Vagina (tissue), 2 donors: ENCODE measurements around the gene SCFD2. TPM values are rescaled to one million over a fixed set of nuclear protein-coding genes. Genes with fewer than 3 reads are reported as not detected.

Source experiments
- DNase-seq, 2 donors: peaks; one replicate each; pipeline ENCODE4 v3.0.0-alpha.2; 2017; ENCODE audit errors: extremely low spot score in 2 of 2
- H3K27ac ChIP-seq: fragments of 200-600 bp; sonication (generic); one replicate; pipeline ENCODE4 v1.5.1; 2019
- H3K27me3 ChIP-seq: fragments of 200-600 bp; sonication (generic); one replicate; pipeline ENCODE4 v1.5.1; 2019
- H3K36me3 ChIP-seq, 2 donors: fragments of 200-600 bp; sonication (generic); one replicate each; pipeline ENCODE4 v1.5.1; 2017 to 2019
- H3K4me1 ChIP-seq: fragments of 200-600 bp; sonication (generic); one replicate; pipeline ENCODE4 v1.5.1; 2019
- H3K4me3 ChIP-seq, 2 donors: fragments of 200-600 bp; sonication (generic); 1 replicate in 1 of 2; 2 replicates in 1 of 2; pipeline ENCODE4 v1.5.1; 2016 to 2019
- H3K9me3 ChIP-seq: fragments of 200-600 bp; sonication (generic); one replicate; pipeline ENCODE4 v1.5.1; 2019
- POLR2A ChIP-seq, 2 donors: fragments of 450-650 bp; IDR thresholded peaks; one replicate each; pipeline ENCODE4 v1.6.1; 2017; ENCODE audit warnings: antibody characterized with exemption in 2 of 2, mild to moderate bottlenecking in 2 of 2, moderate library complexity in 2 of 2
- POLR2AphosphoS5 ChIP-seq, 2 donors: sonication (generic); formaldehyde crosslinking; IDR thresholded peaks; one replicate each; pipeline ENCODE4 v1.9.0; 2017; ENCODE audit warnings: antibody characterized with exemption in 2 of 2, mild to moderate bottlenecking in 2 of 2, low read depth in 1 of 2; ENCODE audit not compliant: insufficient read depth in 1 of 2
- intact Hi-C: fragments of 100-400 bp; cut with DNase I; formaldehyde crosslinking; loops from one replicate; pipeline ENCODE4 v1.15.1; 2023
- total RNA-seq: library from RNA; depleted of rRNA; stranded (reverse); fragments of >200 nt; gene quantifications from one replicate; pipeline ENCODE4 v1.2.3, GENCODE V29; 2016
- TF ChIP-seq, protein P1 (sequence below), 3 experiments: fragments of 450-650 bp in 2 of 3; fragments of 200-600 bp in 1 of 3; sonication (generic) in 1 of 3; IDR thresholded peaks; one replicate each; pipeline ENCODE4 v1.5.1; 2017 to 2019; ENCODE audit warnings: antibody characterized with exemption in 3 of 3, mild to moderate bottlenecking in 2 of 3, moderate library complexity in 2 of 3

SCFD2 gene
- total RNA-seq, 1 donor from 2014 or later: 33.1 TPM

DNA sequence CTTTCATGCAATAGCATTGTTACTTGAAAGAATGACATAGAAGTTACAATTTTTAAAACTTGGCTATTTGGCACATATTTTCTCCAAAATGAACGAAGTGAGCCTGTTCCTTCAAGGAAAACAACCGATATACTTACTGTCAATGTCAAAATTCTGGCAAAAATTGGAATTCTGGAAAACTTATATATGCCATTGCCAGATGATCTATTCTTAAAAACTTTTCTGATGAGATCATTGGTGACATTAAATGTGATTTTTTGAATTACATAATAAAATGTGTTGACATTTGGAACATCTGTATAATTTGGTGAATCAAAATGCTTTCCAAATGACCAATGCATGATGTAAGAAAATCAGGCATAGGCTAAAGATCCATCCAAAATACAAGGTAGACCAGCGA, 209.0 kb downstream of the SCFD2 start:
- TF ChIP-seq POLR2AphosphoS5 (IDR thresholded peaks at IDR 0.05; ENCODE audit: insufficient read depth in 1 of 2, low read depth in 1 of 2): no peak
- TF ChIP-seq, protein P1, sequence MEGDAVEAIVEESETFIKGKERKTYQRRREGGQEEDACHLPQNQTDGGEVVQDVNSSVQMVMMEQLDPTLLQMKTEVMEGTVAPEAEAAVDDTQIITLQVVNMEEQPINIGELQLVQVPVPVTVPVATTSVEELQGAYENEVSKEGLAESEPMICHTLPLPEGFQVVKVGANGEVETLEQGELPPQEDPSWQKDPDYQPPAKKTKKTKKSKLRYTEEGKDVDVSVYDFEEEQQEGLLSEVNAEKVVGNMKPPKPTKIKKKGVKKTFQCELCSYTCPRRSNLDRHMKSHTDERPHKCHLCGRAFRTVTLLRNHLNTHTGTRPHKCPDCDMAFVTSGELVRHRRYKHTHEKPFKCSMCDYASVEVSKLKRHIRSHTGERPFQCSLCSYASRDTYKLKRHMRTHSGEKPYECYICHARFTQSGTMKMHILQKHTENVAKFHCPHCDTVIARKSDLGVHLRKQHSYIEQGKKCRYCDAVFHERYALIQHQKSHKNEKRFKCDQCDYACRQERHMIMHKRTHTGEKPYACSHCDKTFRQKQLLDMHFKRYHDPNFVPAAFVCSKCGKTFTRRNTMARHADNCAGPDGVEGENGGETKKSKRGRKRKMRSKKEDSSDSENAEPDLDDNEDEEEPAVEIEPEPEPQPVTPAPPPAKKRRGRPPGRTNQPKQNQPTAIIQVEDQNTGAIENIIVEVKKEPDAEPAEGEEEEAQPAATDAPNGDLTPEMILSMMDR (IDR thresholded peaks at IDR 0.05): no peak
- no peak for TF ChIP-seq POLR2A (IDR thresholded peaks at IDR 0.05)
- DNase-seq: no peak
- no peaks in the 10 kb centered on the region for H3K4me1 ChIP-seq
- H3K9me3 ChIP-seq: no peaks in the 10 kb centered on the region
- H3K36me3 ChIP-seq: no peaks in the 10 kb centered on the region
- no peak overlapping the region for H3K27ac ChIP-seq
- H3K27me3 ChIP-seq: no peaks in the 10 kb centered on the region
- H3K4me3 ChIP-seq: no peak overlapping the region
- intact Hi-C loops: no loop called here

DNA sequence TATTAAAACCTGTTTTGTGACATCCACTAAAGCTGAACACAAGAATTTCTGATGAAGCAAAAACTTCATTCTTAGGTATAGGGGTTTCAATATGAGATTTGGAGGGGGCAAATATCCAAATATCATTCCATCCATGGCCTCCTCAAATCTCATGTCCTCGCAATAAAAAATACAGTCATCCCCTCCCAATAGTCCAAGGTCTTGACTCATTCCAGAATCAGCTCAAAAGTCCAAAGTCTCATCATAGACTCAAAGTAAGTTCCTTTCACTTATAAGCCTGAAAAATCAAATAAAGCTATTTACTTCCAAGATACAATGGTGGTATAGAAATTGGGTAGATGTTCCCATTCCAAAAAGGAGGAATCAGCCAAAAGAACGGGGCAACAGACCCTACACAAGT, 213.4 kb downstream of the SCFD2 start:
- Histone ChIP-seq H3K27me3 (no peaks in the 10 kb centered on the region), H3K9me3 (no peaks in the 10 kb centered on the region), H3K27ac (no peak overlapping the region), H3K36me3 (no peaks in the 10 kb centered on the region), H3K4me3 (no peak overlapping the region), H3K4me1 (no peaks in the 10 kb centered on the region)
- TF ChIP-seq, protein P1 (IDR thresholded peaks at IDR 0.05): no peak
- TF ChIP-seq POLR2A (IDR thresholded peaks at IDR 0.05): no peak
- TF ChIP-seq POLR2AphosphoS5 (IDR thresholded peaks at IDR 0.05; ENCODE audit: insufficient read depth in 1 of 2, low read depth in 1 of 2): no peak
- no peak for DNase-seq
- intact Hi-C loops: no loop called here

DNA sequence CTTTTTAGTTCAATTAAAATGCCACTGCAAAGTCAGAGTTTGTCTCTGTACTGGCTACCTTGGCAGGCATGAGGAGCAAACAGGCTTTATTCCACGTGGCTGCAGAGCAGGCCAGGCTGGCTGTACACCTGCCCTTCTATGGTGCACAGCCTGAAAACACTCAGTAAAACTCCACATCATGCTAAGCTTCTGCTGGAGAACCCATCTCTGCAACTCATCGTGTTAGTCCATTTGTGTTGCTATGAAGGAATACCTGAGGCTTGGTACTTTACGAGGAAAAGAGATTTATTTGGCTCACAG, 214.4 kb downstream of the SCFD2 start:
- TF ChIP-seq POLR2A (IDR thresholded peaks at IDR 0.05): no peak
- TF ChIP-seq POLR2AphosphoS5 (IDR thresholded peaks at IDR 0.05; ENCODE audit: insufficient read depth in 1 of 2, low read depth in 1 of 2): no peak
- TF ChIP-seq, protein P1 (IDR thresholded peaks at IDR 0.05): no peak
- no peak for DNase-seq
- Histone ChIP-seq H3K27ac (no peak overlapping the region), H3K36me3 (no peaks in the 10 kb centered on the region), H3K9me3 (no peaks in the 10 kb centered on the region), H3K4me1 (no peaks in the 10 kb centered on the region), H3K4me3 (no peak overlapping the region), H3K27me3 (no peaks in the 10 kb centered on the region)
- intact Hi-C loops: no loop called here

DNA sequence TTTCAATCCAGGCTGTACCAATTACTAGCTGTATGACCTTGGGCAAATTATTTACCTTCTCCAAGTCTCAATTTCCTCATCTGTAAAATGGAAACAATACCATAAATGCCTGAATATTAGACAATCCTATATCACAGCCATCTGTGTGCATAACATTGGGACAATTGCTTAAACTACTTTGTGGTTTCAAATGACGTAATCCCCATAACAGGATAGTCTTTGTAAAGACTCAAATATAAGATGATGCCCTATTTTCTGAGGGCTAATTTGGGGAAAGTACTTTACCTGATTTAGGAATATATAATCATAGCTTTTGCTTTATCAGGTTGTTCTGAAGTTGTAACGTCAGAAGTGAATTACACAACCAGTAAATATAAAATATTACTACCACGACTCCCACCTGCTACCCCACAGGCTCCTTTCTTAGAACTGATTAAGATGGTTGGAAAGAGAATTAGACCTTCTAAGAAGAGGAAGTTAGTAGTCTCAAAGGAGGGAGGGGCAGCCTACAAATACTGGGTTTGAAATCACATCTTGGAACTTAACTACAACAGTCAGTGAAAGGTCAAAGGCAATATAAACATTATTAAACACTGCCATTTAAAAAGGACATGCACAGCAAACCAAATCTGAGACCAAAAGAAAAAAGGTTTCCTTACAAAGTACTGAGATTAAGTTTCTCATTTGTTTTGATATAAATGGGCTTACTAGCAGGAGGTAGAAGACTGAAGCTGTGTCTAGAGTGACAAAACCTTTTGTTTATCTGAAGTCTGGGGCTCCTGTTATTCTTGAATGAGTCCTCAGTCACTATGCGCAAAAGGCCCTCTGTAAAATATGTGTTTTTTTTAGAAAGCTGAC, 215.0 kb downstream of the SCFD2 start:
- no peaks in the 10 kb centered on the region for H3K4me1 ChIP-seq
- H3K27me3 ChIP-seq: no peaks in the 10 kb centered on the region
- no peak overlapping the region for H3K27ac ChIP-seq
- no peaks in the 10 kb centered on the region for H3K9me3 ChIP-seq
- no peak for DNase-seq
- TF ChIP-seq POLR2AphosphoS5 (IDR thresholded peaks at IDR 0.05; ENCODE audit: insufficient read depth in 1 of 2, low read depth in 1 of 2): no peak
- no peak for TF ChIP-seq POLR2A (IDR thresholded peaks at IDR 0.05)
- TF ChIP-seq, protein P1 (IDR thresholded peaks at IDR 0.05): no peak
- intact Hi-C loops: no loop called here
- no peak overlapping the region for H3K4me3 ChIP-seq
- no peaks in the 10 kb centered on the region for H3K36me3 ChIP-seq

DNA sequence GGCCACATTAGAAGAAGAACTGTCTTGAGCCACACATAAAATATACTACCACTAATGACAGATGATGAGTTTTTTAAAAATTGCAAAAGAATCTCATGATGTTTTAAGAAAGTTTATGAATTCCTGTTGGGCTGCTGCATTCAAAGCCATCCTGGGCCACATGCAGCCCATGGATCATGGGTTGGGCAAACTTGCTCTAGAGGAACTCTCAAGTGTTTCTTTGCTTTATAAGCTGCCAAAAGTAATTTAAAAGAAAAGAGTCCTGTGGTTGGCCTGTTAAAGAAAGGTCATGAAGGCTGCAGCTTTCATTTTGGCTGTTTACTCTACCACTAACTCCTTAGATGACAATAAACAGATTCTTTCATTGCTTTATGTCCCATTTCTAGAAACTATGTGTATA, 218.2 kb downstream of the SCFD2 start:
- DNase-seq: no peak
- H3K4me3 ChIP-seq: no peak overlapping the region

More for the DNA sequence above, 218.2 kb downstream of the SCFD2 start:
- no peaks in the 10 kb centered on the region for H3K9me3 ChIP-seq
- intact Hi-C loops: no loop called here
- H3K27me3 ChIP-seq: no peaks in the 10 kb centered on the region
- TF ChIP-seq, protein P1 (IDR thresholded peaks at IDR 0.05): no peak
- TF ChIP-seq POLR2A (IDR thresholded peaks at IDR 0.05) (no peak), POLR2AphosphoS5 (IDR thresholded peaks at IDR 0.05; ENCODE audit: insufficient read depth in 1 of 2, low read depth in 1 of 2) (no peak)
- no peaks in the 10 kb centered on the region for H3K36me3 ChIP-seq
- no peak overlapping the region for H3K27ac ChIP-seq
- no peaks in the 10 kb centered on the region for H3K4me1 ChIP-seq
